HG03045 (cell line): ENCODE measurements around the gene MRPL11.
A peak's percentile ranks its signal among the peaks of the same experiment; 100 is the strongest.

Experiments
- ATAC-seq: cut with Tn5 transposase; IDR thresholded peaks from one replicate; pipeline ENCODE4 v1.9.1; 2021; ENCODE audit warnings: mild to moderate bottlenecking, moderate library complexity; ENCODE audit not compliant: unreplicated experiment

Gene MRPL11

DNA sequence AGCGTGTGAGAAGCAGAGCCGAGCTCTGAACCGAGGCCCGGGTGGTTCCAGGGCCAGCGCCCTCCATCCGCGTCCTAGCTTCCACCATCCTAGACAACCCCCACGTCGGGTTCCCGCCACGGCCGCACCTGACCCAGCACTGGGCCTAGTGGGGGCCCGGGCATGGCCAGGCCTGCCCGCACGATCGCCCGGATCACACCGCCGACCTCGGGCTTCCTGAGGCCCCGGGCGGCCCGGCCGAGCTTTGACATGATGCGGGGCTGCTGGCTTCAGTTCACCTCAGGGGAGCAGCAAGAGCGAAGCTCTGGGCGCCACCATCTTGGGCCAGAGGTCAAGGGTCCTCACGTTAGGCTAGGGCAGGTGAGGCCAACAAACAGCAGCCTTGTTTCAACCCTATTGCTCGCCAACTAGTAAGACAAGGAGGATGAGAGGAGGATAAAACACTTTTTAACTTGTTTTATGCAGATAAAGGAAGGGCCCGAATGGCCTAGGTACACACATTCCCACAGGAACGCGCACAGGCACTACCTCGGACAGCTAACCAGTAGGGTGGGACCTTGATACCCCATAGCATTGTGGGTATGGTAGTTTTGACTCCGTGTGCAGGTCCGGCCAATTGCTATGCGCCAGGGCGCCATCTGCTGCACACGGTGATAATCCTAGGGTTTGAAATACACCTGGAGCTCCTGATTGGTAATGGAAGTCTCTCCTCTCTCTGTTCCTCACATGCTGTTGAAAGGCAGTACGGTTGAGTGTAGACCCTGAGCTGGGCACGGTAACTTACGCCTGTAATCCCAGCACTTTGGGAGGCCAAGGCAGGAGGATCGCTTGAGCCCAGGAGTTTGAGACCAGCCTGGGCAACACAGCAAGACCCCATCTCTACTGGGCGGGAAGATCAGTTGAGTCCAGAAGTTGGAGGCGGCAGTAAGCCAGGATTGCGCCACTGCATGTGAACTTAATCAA is at the start of gene MRPL11:
Gene MRPL11 (minus strand): TSS at position 345 of the 963 bp plus-strand sequence. CDS start 94 bp downstream, at position 251.
- ATAC-seq = peak; percentile 92

GRCh38 chr11:66484806-66485380 is 46.2 kb upstream of the MRPL11 start:
- no peak for ATAC-seq

DNA sequence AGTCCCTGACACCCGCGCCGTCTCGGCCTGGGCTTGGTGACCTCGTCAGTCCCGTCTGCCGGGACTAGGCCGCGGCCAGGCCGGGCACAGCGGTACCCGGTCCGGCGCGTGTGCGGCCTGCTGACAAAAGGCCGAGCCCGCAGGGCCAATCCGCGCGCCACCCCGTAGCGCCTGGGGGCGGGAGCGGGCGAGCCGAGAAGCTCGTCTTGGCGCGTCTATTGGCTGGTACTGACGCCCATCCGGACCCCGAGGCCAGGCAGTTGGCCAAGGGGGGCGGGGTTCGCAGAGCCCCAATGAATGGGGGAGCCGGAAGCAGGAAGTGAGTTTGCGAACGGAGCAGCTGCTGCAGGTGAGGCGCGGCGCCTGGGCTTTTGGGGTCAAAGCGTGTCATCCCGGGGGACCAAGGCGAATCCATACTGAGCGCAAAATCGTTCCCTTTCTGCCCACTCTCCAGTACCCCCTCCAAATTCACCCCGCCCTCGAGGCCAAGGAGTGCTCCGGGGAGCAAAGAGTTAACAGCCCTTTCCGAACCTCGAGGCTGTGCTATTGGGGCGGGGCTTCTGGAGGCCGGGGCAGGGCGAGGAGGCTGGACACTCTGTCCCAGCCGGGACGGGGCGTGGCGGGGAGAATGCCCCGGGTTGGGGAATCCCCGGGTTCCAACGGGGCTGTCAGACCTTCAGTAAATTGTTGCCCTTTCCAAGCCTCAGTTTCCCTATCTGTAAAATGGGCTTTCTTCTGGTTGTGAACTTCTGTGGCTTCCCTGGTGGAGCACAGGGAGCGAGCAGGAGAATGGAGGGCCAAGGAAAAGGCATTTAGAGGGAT is 41.7 kb upstream of the MRPL11 start, which contains the start of gene DPP3:
Gene DPP3 (plus strand): TSS at position 318 of the 822 bp plus-strand sequence. CDS start 1,767 bp downstream, outside the sequence.
- peak; percentile 90 for ATAC-seq

GRCh38 chr11:66479394-66480116 is 40.9 kb upstream of the MRPL11 start:
- no peak for ATAC-seq

GRCh38 chr11:66478729-66479393 is 40.2 kb upstream of the MRPL11 start:
- no peak for ATAC-seq

DNA sequence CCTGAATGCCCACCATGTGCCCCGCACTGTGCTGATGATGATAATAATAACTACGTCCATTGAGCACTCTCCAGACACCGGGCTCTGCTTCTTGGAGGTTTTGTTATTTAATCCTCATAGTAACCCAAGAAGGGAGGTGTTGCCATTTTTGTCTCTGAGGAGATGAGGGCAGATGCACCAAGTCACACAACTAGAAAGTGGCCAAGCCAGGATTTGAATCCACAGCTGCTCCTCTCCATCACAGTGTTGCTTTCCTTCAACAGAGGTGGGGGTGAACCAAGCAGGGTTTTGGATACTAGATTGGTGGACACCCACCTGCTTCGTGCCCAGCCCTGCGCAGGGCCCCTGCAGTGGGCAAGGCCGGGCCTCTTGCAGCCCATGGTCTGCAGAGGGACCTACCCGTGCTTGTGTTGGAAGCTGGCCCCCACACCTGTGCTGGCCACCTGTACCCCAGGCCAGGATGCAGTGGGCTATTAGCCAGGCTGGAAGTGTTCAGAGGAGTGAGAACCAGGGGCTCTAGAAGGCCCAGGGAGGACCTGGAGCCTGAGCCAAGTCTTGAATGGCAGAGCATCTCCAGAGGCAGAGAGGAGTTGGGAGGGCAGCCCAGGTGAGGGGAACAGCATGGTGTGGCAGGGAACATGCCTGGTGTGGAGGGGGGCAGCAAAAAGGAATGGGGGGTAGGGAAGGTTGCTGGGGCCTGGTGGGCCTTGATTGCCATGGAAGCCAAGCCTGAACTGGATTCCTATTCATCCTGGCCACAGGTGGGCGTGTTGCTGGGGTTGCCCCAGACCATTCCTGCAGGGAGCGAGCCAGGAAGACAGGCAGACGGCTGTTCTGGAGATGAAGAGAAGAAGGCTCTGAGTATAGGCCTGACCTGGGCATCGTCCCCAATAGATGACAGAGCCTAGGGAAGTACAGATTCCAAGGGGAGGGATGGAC is 38.9 kb upstream of the MRPL11 start:
- ATAC-seq = no peak

DNA sequence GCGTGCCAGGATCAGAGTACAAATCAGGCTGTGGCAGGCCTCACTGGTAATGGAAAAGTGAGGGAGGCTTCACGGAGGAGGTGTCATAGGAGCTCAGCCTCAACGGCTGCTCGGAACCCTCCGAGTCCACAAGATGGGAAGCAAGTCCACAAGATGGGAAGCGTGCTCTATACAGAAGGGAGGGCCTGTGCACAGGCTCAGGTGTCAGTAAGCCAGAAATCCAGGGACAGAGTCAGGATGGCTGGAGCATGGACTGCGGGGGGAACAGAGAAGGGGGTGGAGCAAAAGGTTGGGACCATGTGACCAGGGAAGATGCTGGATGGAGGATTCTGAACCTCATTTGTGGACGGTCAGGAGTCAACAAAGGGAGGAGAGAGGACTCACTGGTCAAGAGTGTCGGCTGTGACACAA is 38.2 kb upstream of the MRPL11 start:
- ATAC-seq = no peak

- ATAC-seq = no peak
These were observed 37.7 kb upstream of the MRPL11 start for GRCh38 chr11:66476173-66476840.

- ATAC-seq = no peak
These were observed 36.9 kb upstream of the MRPL11 start for GRCh38 chr11:66475349-66476172.

- ATAC-seq = no peak
These were observed 35.2 kb upstream of the MRPL11 start for GRCh38 chr11:66473608-66474515.

GRCh38 chr11:66473167-66473566 is 34.5 kb upstream of the MRPL11 start:
- ATAC-seq = no peak

- no peak for ATAC-seq
These were observed 33.4 kb upstream of the MRPL11 start for GRCh38 chr11:66472054-66472453.

DNA sequence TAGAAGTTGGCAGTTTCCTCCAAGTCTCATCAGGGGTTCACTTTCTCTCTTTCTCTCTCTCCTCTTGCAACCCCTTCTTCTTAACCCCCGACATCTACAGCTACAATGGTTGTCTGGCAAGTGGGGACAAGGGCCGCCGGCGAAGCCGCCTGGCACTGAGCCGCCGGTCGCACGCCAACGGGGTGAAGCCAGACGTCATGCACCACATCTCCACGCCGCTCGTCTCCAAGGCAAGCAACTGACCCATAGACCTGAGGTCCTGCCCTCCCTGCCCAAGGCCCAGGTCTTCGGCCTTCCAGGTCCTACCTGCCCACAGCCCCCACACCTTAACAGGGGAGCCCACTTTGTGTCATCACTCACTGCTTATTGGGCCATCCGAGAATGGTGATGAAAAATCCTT is 32.5 kb upstream of the MRPL11 start:
- ATAC-seq = no peak

DNA sequence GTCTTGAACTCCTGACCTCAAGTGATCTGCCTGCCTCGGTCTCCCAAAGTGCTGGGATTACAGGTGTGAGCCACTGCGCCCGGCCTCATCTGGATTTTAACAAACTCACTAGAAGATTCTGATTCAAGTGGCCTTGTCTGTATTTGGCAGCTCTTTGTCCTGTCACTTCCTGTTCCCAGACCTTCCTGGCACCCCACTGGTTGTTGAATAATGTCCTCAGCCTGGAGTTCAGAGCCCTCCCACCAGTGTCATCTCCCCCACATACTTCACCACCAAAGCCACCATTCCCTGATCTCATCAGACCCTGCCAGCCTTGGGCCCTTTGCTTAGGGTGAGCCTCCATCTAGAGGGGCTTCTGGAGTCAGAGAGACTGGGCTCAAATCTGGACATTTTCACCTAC is 31.4 kb upstream of the MRPL11 start:
- ATAC-seq = no peak

DNA sequence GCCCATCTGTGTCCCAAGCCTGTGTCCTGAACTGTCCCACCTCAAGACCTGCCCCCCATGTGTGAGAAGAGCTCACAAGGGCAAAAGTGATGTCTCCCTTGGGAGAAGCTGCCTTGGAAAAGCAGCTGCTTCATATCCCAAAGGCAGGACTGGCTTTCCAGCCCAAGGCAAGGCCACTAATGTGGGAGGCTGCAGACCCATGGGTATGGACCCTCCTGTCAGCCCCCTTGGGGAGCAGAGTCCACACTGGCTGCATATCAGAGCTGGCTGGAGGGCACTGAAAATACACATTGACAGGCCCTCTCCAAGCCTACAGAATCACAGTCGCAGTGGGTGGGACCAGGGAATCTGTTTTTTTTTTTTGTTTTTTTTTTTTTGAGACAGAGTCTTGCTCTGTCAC is 30.8 kb upstream of the MRPL11 start:
- ATAC-seq = no peak

GRCh38 chr11:66468691-66469090 is 30.0 kb upstream of the MRPL11 start:
- ATAC-seq = no peak
